IMR-90 (cell line): ENCODE results near the gene ALOX12. TPM values are rescaled to one million over a fixed set of nuclear protein-coding genes. Genes with fewer than 3 reads are reported as not detected.

Experiments
- ATAC-seq: fragments of 200-7000 bp; cut with Tn5 transposase; 2 replicates; pipeline ENCODE4 v1.9.1; 2020; ENCODE audit warnings: low read depth, mild to moderate bottlenecking, moderate library complexity
- BruUV-seq: library from RNA; stranded (reverse); fragments of 400-500 nt; replicated peaks from 2 replicates; lab custom pipeline; 2021; lab: Mats Ljungman, UMichigan
- CTCF ChIA-PET: fragments of 300-600 bp; formaldehyde crosslinking; extraction: SDS; loops from one replicate; lab custom pipeline; 2021; ENCODE audit warnings: antibody characterized with exemption; lab: Yijun Ruan, JAX
- POLR2A ChIA-PET: fragments of 300-600 bp; sonication (Branson Sonifier 250); formaldehyde crosslinking; loops from one replicate; lab custom pipeline; 2022; ENCODE audit warnings: antibody characterized with exemption; ENCODE audit not compliant: unreplicated experiment; lab: Charles Lee
- DNase-seq: peaks from one replicate; pipeline ENCODE4 v3.0.0; 2013
- H2AFZ ChIP-seq: replicated peaks from 2 replicates; pipeline ENCODE3; 2013; ENCODE audit warnings: low read length, mild to moderate bottlenecking; ENCODE audit not compliant: poor library complexity
- H2AK5ac ChIP-seq: 2 replicates; pipeline ENCODE4 v1.6.1; 2013; ENCODE audit warnings: low read depth, low read length, inconsistent platforms
- H2AK9ac ChIP-seq: replicated peaks from 2 replicates; pipeline ENCODE3; 2013; ENCODE audit warnings: mild to moderate bottlenecking, low read depth, low read length, moderate library complexity; ENCODE audit not compliant: poor library complexity
- H2BK120ac ChIP-seq: 2 replicates; pipeline ENCODE4 v1.6.1; 2013; ENCODE audit warnings: low read depth, low read length, inconsistent platforms
- H2BK15ac ChIP-seq: 3 replicates; pipeline ENCODE4 v1.6.1; 2013; ENCODE audit warnings: low read depth, low read length, inconsistent platforms
- H2BK20ac ChIP-seq: 2 replicates; pipeline ENCODE4 v1.6.1; 2013; ENCODE audit warnings: low read depth, mild to moderate bottlenecking, inconsistent platforms, low read length, moderate library complexity
- H2BK5ac ChIP-seq: 2 replicates; pipeline ENCODE4 v1.6.1; 2013; ENCODE audit warnings: mild to moderate bottlenecking, low read depth, low read length, inconsistent platforms; ENCODE audit not compliant: poor library complexity, severe bottlenecking
- H3K14ac ChIP-seq: replicated peaks from 2 replicates; pipeline ENCODE4 v1.6.1; 2013; ENCODE audit warnings: low read depth, low read length, inconsistent platforms
- H3K18ac ChIP-seq: 2 replicates; pipeline ENCODE4 v1.6.1; 2013; ENCODE audit warnings: low read depth, low read length, control low read depth
- H3K23ac ChIP-seq: 2 replicates; pipeline ENCODE4 v1.6.1; 2013; ENCODE audit warnings: low read depth, low read length, inconsistent platforms
- H3K27ac ChIP-seq: 2 replicates; pipeline ENCODE4 v1.5.1; 2013; ENCODE audit warnings: mild to moderate bottlenecking, control low read depth, low read length; ENCODE audit not compliant: insufficient read depth
- H3K27me3 ChIP-seq: 2 replicates; pipeline ENCODE4 v1.6.1; 2013; ENCODE audit warnings: low read length; ENCODE audit not compliant: control insufficient read depth, insufficient read depth
- H3K36me3 ChIP-seq: 2 replicates; pipeline ENCODE4 v1.6.1; 2013; ENCODE audit warnings: low read length, mixed read lengths; ENCODE audit not compliant: control insufficient read depth, insufficient read depth
- H3K4ac ChIP-seq: 2 replicates; pipeline ENCODE4 v1.6.1; 2013; ENCODE audit warnings: low read depth, low read length, inconsistent platforms
- H3K4me1 ChIP-seq: 2 replicates; pipeline ENCODE4 v1.6.1; 2013; ENCODE audit warnings: low read length, mixed read lengths; ENCODE audit not compliant: control insufficient read depth, insufficient read depth
- H3K4me2 ChIP-seq: 2 replicates; pipeline ENCODE4 v1.6.1; 2013; ENCODE audit warnings: low read depth, mild to moderate bottlenecking, control low read depth, low read length, moderate library complexity
- H3K4me3 ChIP-seq: 2 replicates; pipeline ENCODE4 v1.5.1; 2013; ENCODE audit warnings: low read depth, mild to moderate bottlenecking, control low read depth, low read length, moderate library complexity; ENCODE audit not compliant: insufficient read depth
- H3K56ac ChIP-seq: 2 replicates; pipeline ENCODE4 v1.6.1; 2013; ENCODE audit warnings: low read length, inconsistent platforms; ENCODE audit not compliant: insufficient read depth; ENCODE audit errors: extremely low read depth
- H3K79me1 ChIP-seq, 2 experiments: 2 replicates each; pipeline ENCODE4 v1.6.1; 2013; ENCODE audit warnings: low read length in 2 of 2, inconsistent platforms in 1 of 2, low read depth in 1 of 2
- H3K9ac ChIP-seq: 2 replicates; pipeline ENCODE4 v1.6.1; 2013; ENCODE audit warnings: low read depth, low read length, control low read depth
- H3K9me1 ChIP-seq: 2 replicates; pipeline ENCODE4 v1.6.1; 2013; ENCODE audit warnings: low read length, inconsistent platforms; ENCODE audit not compliant: insufficient read depth
- H3K9me3 ChIP-seq: 2 replicates; pipeline ENCODE4 v1.6.1; 2013; ENCODE audit warnings: low read length; ENCODE audit not compliant: control insufficient read depth, insufficient read depth
- H4K20me1 ChIP-seq: 2 replicates; pipeline ENCODE4 v1.6.1; 2013; ENCODE audit warnings: low read length, inconsistent platforms; ENCODE audit not compliant: insufficient read depth
- H4K5ac ChIP-seq: 2 replicates; pipeline ENCODE4 v1.6.1; 2013; ENCODE audit warnings: mild to moderate bottlenecking, low read depth, low read length, control low read depth
- H4K8ac ChIP-seq, 2 experiments: 2 replicates each; pipeline ENCODE4 v1.6.1; 2013; ENCODE audit warnings: low read depth in 2 of 2, low read length in 2 of 2, control low read depth in 1 of 2, inconsistent platforms in 1 of 2
- H4K91ac ChIP-seq: 2 replicates; pipeline ENCODE4 v1.6.1; 2013; ENCODE audit warnings: low read depth, low read length, inconsistent platforms; ENCODE audit not compliant: insufficient read depth
- BHLHE40 ChIP-seq: fragments of 150-350 bp; IDR thresholded peaks from 2 replicates; pipeline ENCODE4 v1.6.1; 2016; ENCODE audit warnings: mild to moderate bottlenecking, low read depth, low read length
- CHD1 ChIP-seq: IDR thresholded peaks from 2 replicates; pipeline ENCODE4 v1.6.1; 2012; ENCODE audit warnings: low read depth, low read length, improper control_type of control experiment
- FOS ChIP-seq: fragments of 150-350 bp; IDR thresholded peaks from 2 replicates; pipeline ENCODE4 v1.6.1; 2016; ENCODE audit warnings: low read depth, low read length
- MAFK ChIP-seq: IDR thresholded peaks from 2 replicates; pipeline ENCODE4 v1.6.1; 2012; ENCODE audit warnings: low read depth, low read length, improper control_type of control experiment
- NFE2L2 ChIP-seq: fragments of 150-350 bp; IDR thresholded peaks from 2 replicates; pipeline ENCODE4 v1.6.1; 2016; ENCODE audit warnings: low read depth, mild to moderate bottlenecking, low read length
- POLR2A ChIP-seq: IDR thresholded peaks from 2 replicates; pipeline ENCODE4 v1.6.1; 2012; ENCODE audit warnings: mild to moderate bottlenecking, low read depth, low read length
- RAD21 ChIP-seq: IDR thresholded peaks from 2 replicates; pipeline ENCODE4 v1.6.1; 2012; ENCODE audit warnings: low read length, improper control_type of control experiment
- RCOR1 ChIP-seq: IDR thresholded peaks from 2 replicates; pipeline ENCODE4 v1.6.1; 2012; ENCODE audit warnings: mild to moderate bottlenecking, low read length, improper control_type of control experiment; ENCODE audit not compliant: insufficient replicate concordance
- RFX5 ChIP-seq: IDR thresholded peaks from 2 replicates; pipeline ENCODE4 v1.8.0; 2012; ENCODE audit warnings: low read depth, mild to moderate bottlenecking, low read length, moderate library complexity
- SMC3 ChIP-seq: fragments of 150-350 bp; IDR thresholded peaks from 2 replicates; pipeline ENCODE4 v1.6.1; 2016; ENCODE audit warnings: low read depth, mild to moderate bottlenecking, antibody characterized with exemption, low read length, moderate library complexity
- WGBS, 2 experiments: methylation state at CpG; one replicate each; pipeline versions ENCODE4 v1.1.5 to v1.1.7; 2013; ENCODE audit warnings: missing lambda C conversion rate in 2 of 2; ENCODE audit not compliant: insufficient read length in 1 of 2; ENCODE audit errors: extremely low coverage in 2 of 2; 5-methylcytosine and 5-hydroxymethylcytosine counted together
- dilution Hi-C: fragments of 300-500 bp; cut with HindIII; formaldehyde crosslinking; loops from one replicate; pipeline ENCODE4 v1.14.3; 2018; ENCODE audit warnings: low sequenced_read_pairs; ENCODE audit not compliant: unreplicated experiment
- in situ Hi-C: fragments of 300-500 bp; cut with MboI; formaldehyde crosslinking; loops from 3 replicates; pipeline ENCODE4 v1.14.3; 2019; ENCODE audit warnings: low sequenced_read_pairs, inconsistent platforms, mixed read lengths
- intact Hi-C: fragments of 100-400 bp; cut with micrococcal nuclease; formaldehyde crosslinking; loops from 2 replicates; pipeline ENCODE4 v1.10.0; 2022
- polyA plus RNA-seq, 3 experiments: library from polyadenylated mRNA; depleted of rRNA; stranded (reverse); fragments of >200 nt; gene quantifications; 2 replicates each; pipeline ENCODE4 v1.2.3, GENCODE V29; 2012; ENCODE audit warnings: low replicate concordance in 1 of 3
- total RNA-seq: library from RNA; depleted of rRNA; stranded (reverse); fragments of >200 nt; gene quantifications from 2 replicates; pipeline ENCODE4 v1.2.3, GENCODE V29; 2012
- TF ChIP-seq, protein P1 (sequence below): fragments of 150-350 bp; IDR thresholded peaks from 2 replicates; pipeline ENCODE4 v1.6.1; 2016; ENCODE audit warnings: low read depth, mild to moderate bottlenecking, low read length, moderate library complexity, borderline replicate concordance
- TF ChIP-seq, protein P2 (sequence below): conservative IDR thresholded peaks from 2 replicates; pipeline ENCODE4 v1.5.1; 2012; ENCODE audit warnings: mild to moderate bottlenecking, low read depth, low read length, improper control_type of control experiment

Gene ALOX12
- total and polyA plus RNA-seq, 2 of the 4 experiments (the other 2 are of a cell fraction), result 0.03 TPM; not detected in 1

DNA sequence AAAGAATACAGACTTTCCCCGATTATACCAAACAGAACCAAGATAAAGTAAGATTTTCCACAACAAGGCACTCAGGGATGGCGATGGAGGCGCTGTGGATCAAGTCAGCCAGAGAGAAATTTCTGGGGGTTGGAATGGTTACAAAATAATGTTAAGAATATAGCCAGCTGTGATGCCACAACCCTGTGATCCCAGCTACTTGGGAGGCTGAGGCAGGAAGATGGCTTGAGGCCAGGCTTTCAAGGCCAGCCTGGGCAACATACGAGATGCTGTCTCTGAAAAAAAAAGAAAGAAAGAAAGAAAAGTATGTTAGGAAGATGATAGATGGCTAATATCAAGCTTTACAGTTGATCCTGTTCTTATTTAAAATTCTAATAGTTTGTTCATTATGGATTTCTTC is 10.6 kb upstream of the ALOX12 start:
- Histone ChIP-seq H3K18ac (no peak overlapping the region), H3K23ac (no peak overlapping the region), H2BK15ac (no peak overlapping the region), H3K56ac (no peak overlapping the region), H3K36me3 (no peaks in the 10 kb centered on the region), H2AFZ (no peak overlapping the region), H2AK5ac (no peak overlapping the region), H3K4me3 (no peak overlapping the region), H3K4ac (no peak overlapping the region), H3K27me3 (no peaks in the 10 kb centered on the region; the same call in 1 of the 2 replicates), H2BK5ac (no peak overlapping the region), H3K4me1 (no peaks in the 10 kb centered on the region), H4K5ac (no peak overlapping the region), H2BK120ac (no peak overlapping the region), H3K79me1 (no peaks in the 10 kb centered on the region), H4K8ac (no peak overlapping the region), H3K9me3 (no peaks in the 10 kb centered on the region), H2AK9ac (no peak overlapping the region), H3K9ac (no peak overlapping the region), H3K27ac (no peak overlapping the region), H4K91ac (no peak overlapping the region), H4K20me1 (no peaks in the 10 kb centered on the region), H2BK20ac (no peak overlapping the region), H3K4me2 (no peak overlapping the region), H3K14ac (no peak overlapping the region), H3K9me1 (no peaks in the 10 kb centered on the region)
- ATAC-seq, result no peak
- BruUV-seq, result no TSS peak
- in situ Hi-C loops (no loop called here), intact Hi-C loops (no loop called here), dilution Hi-C loops (no loop called here)
- WGBS, 2 experiments, result 42% methylated on average over 2 of the region's 4 CpGs; no CpG with 5 or more reads in 1 of the 2 experiments
- ChIA-PET POLR2A (no interaction called here), CTCF (no interaction called here)
- DNase-seq, result no peak
- TF ChIP-seq FOS, result no peak
- TF ChIP-seq CHD1, result no peak
- TF ChIP-seq, protein P1, sequence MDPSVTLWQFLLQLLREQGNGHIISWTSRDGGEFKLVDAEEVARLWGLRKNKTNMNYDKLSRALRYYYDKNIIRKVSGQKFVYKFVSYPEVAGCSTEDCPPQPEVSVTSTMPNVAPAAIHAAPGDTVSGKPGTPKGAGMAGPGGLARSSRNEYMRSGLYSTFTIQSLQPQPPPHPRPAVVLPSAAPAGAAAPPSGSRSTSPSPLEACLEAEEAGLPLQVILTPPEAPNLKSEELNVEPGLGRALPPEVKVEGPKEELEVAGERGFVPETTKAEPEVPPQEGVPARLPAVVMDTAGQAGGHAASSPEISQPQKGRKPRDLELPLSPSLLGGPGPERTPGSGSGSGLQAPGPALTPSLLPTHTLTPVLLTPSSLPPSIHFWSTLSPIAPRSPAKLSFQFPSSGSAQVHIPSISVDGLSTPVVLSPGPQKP, result no peak
- no peak for TF ChIP-seq MAFK
- no peak for TF ChIP-seq SMC3
- TF ChIP-seq RCOR1, result no peak
- no peak for TF ChIP-seq BHLHE40
- no peak for TF ChIP-seq RFX5
- no peak for TF ChIP-seq POLR2A
- TF ChIP-seq NFE2L2, result no peak
- no peak for TF ChIP-seq RAD21
- TF ChIP-seq, protein P2, sequence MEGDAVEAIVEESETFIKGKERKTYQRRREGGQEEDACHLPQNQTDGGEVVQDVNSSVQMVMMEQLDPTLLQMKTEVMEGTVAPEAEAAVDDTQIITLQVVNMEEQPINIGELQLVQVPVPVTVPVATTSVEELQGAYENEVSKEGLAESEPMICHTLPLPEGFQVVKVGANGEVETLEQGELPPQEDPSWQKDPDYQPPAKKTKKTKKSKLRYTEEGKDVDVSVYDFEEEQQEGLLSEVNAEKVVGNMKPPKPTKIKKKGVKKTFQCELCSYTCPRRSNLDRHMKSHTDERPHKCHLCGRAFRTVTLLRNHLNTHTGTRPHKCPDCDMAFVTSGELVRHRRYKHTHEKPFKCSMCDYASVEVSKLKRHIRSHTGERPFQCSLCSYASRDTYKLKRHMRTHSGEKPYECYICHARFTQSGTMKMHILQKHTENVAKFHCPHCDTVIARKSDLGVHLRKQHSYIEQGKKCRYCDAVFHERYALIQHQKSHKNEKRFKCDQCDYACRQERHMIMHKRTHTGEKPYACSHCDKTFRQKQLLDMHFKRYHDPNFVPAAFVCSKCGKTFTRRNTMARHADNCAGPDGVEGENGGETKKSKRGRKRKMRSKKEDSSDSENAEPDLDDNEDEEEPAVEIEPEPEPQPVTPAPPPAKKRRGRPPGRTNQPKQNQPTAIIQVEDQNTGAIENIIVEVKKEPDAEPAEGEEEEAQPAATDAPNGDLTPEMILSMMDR, result no peak
